Neural cell (in vitro differentiated cells): ENCODE data around the gene MIGA2. TPM values are rescaled to one million over a fixed set of nuclear protein-coding genes. Genes with fewer than 3 reads are reported as not detected.
"Not testable (repeated sequence)": the region's sequence is repeated elsewhere in the genome, so short reads cannot be mapped to it uniquely, and the experiment has no call there.

Source experiments
- H2AFZ ChIP-seq: fragments of 200-600, 300-800 bp; sonication (generic), shearing (Covaris generic); 2 replicates; pipeline ENCODE4 v1.6.0; 2014; ENCODE audit warnings: low read depth, mild to moderate bottlenecking, antibody characterized with exemption, low read length, moderate library complexity
- H3F3A ChIP-seq: fragments of 200-600 bp; shearing (Covaris generic); 2 replicates; pipeline ENCODE4 v1.6.1; 2016; ENCODE audit warnings: mild to moderate bottlenecking, moderate library complexity, mixed read lengths, antibody characterized with exemption, low read length; ENCODE audit not compliant: insufficient read depth, poor library complexity, severe bottlenecking
- H3K27ac ChIP-seq: fragments of 200-600, 300-800 bp; sonication (generic), shearing (Covaris generic); 2 replicates; pipeline ENCODE4 v1.5.1; 2014; ENCODE audit warnings: mild to moderate bottlenecking, low read length, moderate library complexity
- H3K27me3 ChIP-seq: fragments of 300-800, 200-600 bp; sonication (generic), shearing (Covaris generic); 2 replicates; pipeline ENCODE4 v1.6.0; 2014; ENCODE audit warnings: mild to moderate bottlenecking, low read depth, low read length, moderate library complexity; ENCODE audit not compliant: insufficient read depth
- H3K36me3 ChIP-seq: fragments of 300-800, 200-600 bp; sonication (generic), shearing (Covaris generic); 2 replicates; pipeline ENCODE4 v1.5.1; 2014; ENCODE audit warnings: mild to moderate bottlenecking, antibody characterized with exemption, low read length, moderate library complexity; ENCODE audit not compliant: insufficient read depth
- H3K4me2 ChIP-seq: fragments of 300-800, 200-600 bp; sonication (generic), shearing (Covaris generic); 2 replicates; pipeline ENCODE4 v1.6.0; 2014; ENCODE audit warnings: mild to moderate bottlenecking, low read length
- H3K4me3 ChIP-seq: fragments of 300-800, 200-600 bp; sonication (generic), shearing (Covaris generic); 2 replicates; pipeline ENCODE4 v1.5.1; 2014; ENCODE audit warnings: mild to moderate bottlenecking, low read length, moderate library complexity
- H3K79me2 ChIP-seq: fragments of 200-600 bp; shearing (Covaris generic); replicated peaks from 2 replicates; pipeline ENCODE4 v1.6.0; 2014; ENCODE audit warnings: mild to moderate bottlenecking, low read length, moderate library complexity; ENCODE audit not compliant: insufficient read depth
- H3K9ac ChIP-seq: fragments of 300-800, 200-600 bp; sonication (generic), shearing (Covaris generic); 2 replicates; pipeline ENCODE4 v1.6.1; 2016; ENCODE audit warnings: mild to moderate bottlenecking, low read length, mixed read lengths
- H3K9me2 ChIP-seq: fragments of 200-600 bp; shearing (Covaris generic); 2 replicates; pipeline ENCODE4 v1.6.1; 2016; ENCODE audit warnings: mild to moderate bottlenecking, low read length, mixed read lengths; ENCODE audit not compliant: insufficient read depth
- H3K9me3 ChIP-seq: fragments of 200-600, 300-800 bp; sonication (generic), shearing (Covaris generic); 2 replicates; pipeline ENCODE4 v1.6.1; 2016; ENCODE audit warnings: mild to moderate bottlenecking, mixed run types, low read length, moderate library complexity, mixed read lengths
- H4K20me1 ChIP-seq: fragments of 200-600 bp; shearing (Covaris generic); 2 replicates; pipeline ENCODE4 v1.6.1; 2016; ENCODE audit warnings: mild to moderate bottlenecking, mixed run types; ENCODE audit not compliant: insufficient read depth
- EP300 ChIP-seq: fragments of 450-650 bp; conservative IDR thresholded peaks from 2 replicates; pipeline ENCODE4 v1.6.1; 2014; ENCODE audit warnings: antibody characterized with exemption, mild to moderate bottlenecking, moderate library complexity; ENCODE audit not compliant: poor library complexity, severe bottlenecking
- EZH2 ChIP-seq: fragments of 200-600, 300-800 bp; shearing (Covaris generic), sonication (generic); IDR thresholded peaks from 2 replicates; pipeline ENCODE4 v1.6.1; 2014; ENCODE audit warnings: antibody characterized with exemption, low read length, borderline replicate concordance, mild to moderate bottlenecking; ENCODE audit not compliant: insufficient read depth, poor library complexity, severe bottlenecking
- MXI1 ChIP-seq: fragments of 450-650 bp; conservative IDR thresholded peaks from 2 replicates; pipeline ENCODE4 v1.6.1; 2014; ENCODE audit warnings: antibody characterized with exemption, mild to moderate bottlenecking; ENCODE audit not compliant: poor library complexity, severe bottlenecking
- POLR2AphosphoS5 ChIP-seq: IDR thresholded peaks from 2 replicates; pipeline ENCODE4 v1.6.1; 2012
- RAD21 ChIP-seq: fragments of 450-650 bp; conservative IDR thresholded peaks from 2 replicates; pipeline ENCODE4 v1.6.1; 2014; ENCODE audit warnings: antibody characterized with exemption, mild to moderate bottlenecking, moderate library complexity
- REST ChIP-seq: IDR thresholded peaks from 2 replicates; pipeline ENCODE4 v1.6.1; 2012; ENCODE audit warnings: borderline replicate concordance
- SMC3 ChIP-seq: fragments of 450-650 bp; conservative IDR thresholded peaks from 2 replicates; pipeline ENCODE4 v1.6.1; 2014; ENCODE audit warnings: antibody characterized with exemption, mild to moderate bottlenecking, moderate library complexity; ENCODE audit not compliant: poor library complexity
- TAF1 ChIP-seq: IDR thresholded peaks from 2 replicates; pipeline ENCODE4 v1.6.1; 2012; ENCODE audit warnings: low read depth
- polyA plus RNA-seq: library from polyadenylated mRNA; depleted of rRNA; stranded (reverse); fragments of >200 nt; gene quantifications from 2 replicates; pipeline ENCODE4 v1.2.3, GENCODE V29; 2014
- TF ChIP-seq, protein P1 (sequence below): fragments of 450-650 bp; IDR thresholded peaks from 2 replicates; pipeline ENCODE4 v1.5.1; 2014; ENCODE audit warnings: antibody characterized with exemption, mild to moderate bottlenecking, moderate library complexity; ENCODE audit not compliant: poor library complexity, severe bottlenecking

Gene MIGA2
- polyA plus RNA-seq, 1 donor from 2014 or later: 42.4 TPM

GRCh38 chr9:129110740-129111527 is 74.5 kb downstream of the MIGA2 start, which contains the start of the genes CRAT and PTPA:
TSS of gene CRAT (minus strand) at chr9:129110793. CDS start at chr9:129110509, 284 bp downstream.
TSS of gene PTPA (plus strand) at chr9:129111415. CDS start at chr9:129111601, 186 bp downstream.
- H3K4me3 ChIP-seq: peak within 1 kb of the TSS; percentile 96
- TF ChIP-seq RAD21 (no peak), SMC3 (no peak), POLR2AphosphoS5 (peak; percentile 62), TAF1 (peak; percentile 42), EZH2 (no peak), MXI1 (peak; percentile 85), EP300 (peak; percentile 57), REST (no peak)
- TF ChIP-seq, protein P1, sequence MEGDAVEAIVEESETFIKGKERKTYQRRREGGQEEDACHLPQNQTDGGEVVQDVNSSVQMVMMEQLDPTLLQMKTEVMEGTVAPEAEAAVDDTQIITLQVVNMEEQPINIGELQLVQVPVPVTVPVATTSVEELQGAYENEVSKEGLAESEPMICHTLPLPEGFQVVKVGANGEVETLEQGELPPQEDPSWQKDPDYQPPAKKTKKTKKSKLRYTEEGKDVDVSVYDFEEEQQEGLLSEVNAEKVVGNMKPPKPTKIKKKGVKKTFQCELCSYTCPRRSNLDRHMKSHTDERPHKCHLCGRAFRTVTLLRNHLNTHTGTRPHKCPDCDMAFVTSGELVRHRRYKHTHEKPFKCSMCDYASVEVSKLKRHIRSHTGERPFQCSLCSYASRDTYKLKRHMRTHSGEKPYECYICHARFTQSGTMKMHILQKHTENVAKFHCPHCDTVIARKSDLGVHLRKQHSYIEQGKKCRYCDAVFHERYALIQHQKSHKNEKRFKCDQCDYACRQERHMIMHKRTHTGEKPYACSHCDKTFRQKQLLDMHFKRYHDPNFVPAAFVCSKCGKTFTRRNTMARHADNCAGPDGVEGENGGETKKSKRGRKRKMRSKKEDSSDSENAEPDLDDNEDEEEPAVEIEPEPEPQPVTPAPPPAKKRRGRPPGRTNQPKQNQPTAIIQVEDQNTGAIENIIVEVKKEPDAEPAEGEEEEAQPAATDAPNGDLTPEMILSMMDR: peak; percentile 34
- peaks cover 11% of the 10 kb centered on the region for H3K79me2 ChIP-seq
- H3K9ac ChIP-seq: peak within 1 kb of the TSS; percentile 92
- no peaks in the 10 kb centered on the region for H4K20me1 ChIP-seq
- H3K36me3 ChIP-seq: no peaks in the 10 kb centered on the region
- no peaks in the 10 kb centered on the region for H3K9me3 ChIP-seq
- no peaks in the 10 kb centered on the region for H3K27me3 ChIP-seq
- peak within 1 kb of the TSS; percentile 98 for H2AFZ ChIP-seq
- H3K4me2 ChIP-seq: peak within 1 kb of the TSS; percentile 63
- peak within 1 kb of the TSS; percentile 93 for H3K27ac ChIP-seq
- H3F3A ChIP-seq: no peaks in the 10 kb centered on the region
- H3K9me2 ChIP-seq: no peaks in the 10 kb centered on the region

- Histone ChIP-seq H3F3A (no peaks in the 10 kb centered on the region), H2AFZ (peak overlapping the region; percentile 98), H3K9me3 (no peaks in the 10 kb centered on the region), H3K9ac (peak overlapping the region; percentile 92), H3K4me2 (peak overlapping the region; percentile 63), H3K27ac (peak overlapping the region; percentile 93), H4K20me1 (no peaks in the 10 kb centered on the region), H3K9me2 (no peaks in the 10 kb centered on the region), H3K27me3 (no peaks in the 10 kb centered on the region), H3K4me3 (peak overlapping the region; percentile 96), H3K36me3 (no peaks in the 10 kb centered on the region), H3K79me2 (peaks cover 12% of the 10 kb centered on the region)
- TF ChIP-seq RAD21 (no peak), TAF1 (no peak), EZH2 (no peak), MXI1 (no peak)
Observed at GRCh38 chr9:129111528-129112151, 75.2 kb downstream of the MIGA2 start.

GRCh38 chr9:129112526-129112925 is 76.1 kb downstream of the MIGA2 start:
- not testable (repeated sequence) for H3K36me3 ChIP-seq, H2AFZ ChIP-seq, H3K27me3 ChIP-seq, H3K9me3 ChIP-seq, H3K9me2 ChIP-seq, H4K20me1 ChIP-seq, H3F3A ChIP-seq
- peak overlapping the region; percentile 63 for H3K4me2 ChIP-seq
- H3K4me3 ChIP-seq: peak overlapping the region; percentile 96
- peaks cover 18% of the 10 kb centered on the region for H3K79me2 ChIP-seq
- peak overlapping the region; percentile 93 for H3K27ac ChIP-seq
- peak overlapping the region; percentile 92 for H3K9ac ChIP-seq
